Cardiac fibroblast (primary cell): ENCODE data around the gene TMIGD3.
A peak's percentile ranks its signal among the peaks of the same experiment; 100 is the strongest.

Experiments used
- DNase-seq, 2 donors: peaks; one replicate each; pipeline versions ENCODE4 v3.0.0 to v3.0.0-alpha.2; 2010; ENCODE audit warnings: low read depth in 2 of 2
- H3K4me3 ChIP-seq, 2 donors: replicated peaks in 1 of 2; 1 replicate in 1 of 2; 2 replicates in 1 of 2; pipeline ENCODE4 v1.5.1; 2011; ENCODE audit warnings: low read depth in 2 of 2, low read length in 2 of 2, mild to moderate bottlenecking in 2 of 2, moderate library complexity in 1 of 2
- CTCF ChIP-seq: IDR thresholded peaks from one replicate; pipeline ENCODE4 v1.5.1; 2011; ENCODE audit warnings: low read depth, mild to moderate bottlenecking, low read length, inconsistent platforms

The TMIGD3 gene

GRCh38 chr1:111452581-111452980 is 50.9 kb downstream of the TMIGD3 start:
- no peak for DNase-seq
- no peak for TF ChIP-seq CTCF
- H3K4me3 ChIP-seq: no peak overlapping the region

GRCh38 chr1:111450185-111450584 is 53.2 kb downstream of the TMIGD3 start:
- no peak for DNase-seq
- no peak for TF ChIP-seq CTCF
- H3K4me3 ChIP-seq: peak overlapping the region; percentile 90 to 91

- TF ChIP-seq CTCF: no peak
- no peak for DNase-seq
- peak overlapping the region; percentile 90 to 91 for H3K4me3 ChIP-seq
These were observed 53.8 kb downstream of the TMIGD3 start for GRCh38 chr1:111449703-111450017.

- no peak for TF ChIP-seq CTCF
- DNase-seq: peak; percentile 99 to 100
- H3K4me3 ChIP-seq: peak within 1 kb of the TSS; percentile 90 to 91
These were observed 54.3 kb downstream of the TMIGD3 start, which contains the start of the genes ATP5PB and WDR77 for GRCh38 chr1:111448918-111449702. ATP5PB (plus strand) TSS chr1:111449464; CDS start chr1:111449542, 78 bp downstream. WDR77 (minus strand) TSS chr1:111449256; CDS start chr1:111449169, 87 bp downstream.

GRCh38 chr1:111448482-111448917 is 54.9 kb downstream of the TMIGD3 start:
- H3K4me3 ChIP-seq: peak overlapping the region; percentile 90
- DNase-seq: peak in 1 of 2 donors; percentile 29
- no peak for TF ChIP-seq CTCF

- no peak overlapping the region for H3K4me3 ChIP-seq
- no peak for TF ChIP-seq CTCF
- no peak for DNase-seq
These were observed 56.2 kb downstream of the TMIGD3 start for GRCh38 chr1:111446967-111447892.
